Measurements from ENCODE around the gene ARPC3. TPM values are rescaled to one million over a fixed set of nuclear protein-coding genes. Genes with fewer than 3 reads are reported as not detected.

Gene ARPC3
- total and polyA plus RNA-seq, 10 of the 15 experiments (the other 5 are each of a cell fraction or from before 2014, with no cell fraction given), result 81.6 to 890 (median 564) TPM

DNA sequence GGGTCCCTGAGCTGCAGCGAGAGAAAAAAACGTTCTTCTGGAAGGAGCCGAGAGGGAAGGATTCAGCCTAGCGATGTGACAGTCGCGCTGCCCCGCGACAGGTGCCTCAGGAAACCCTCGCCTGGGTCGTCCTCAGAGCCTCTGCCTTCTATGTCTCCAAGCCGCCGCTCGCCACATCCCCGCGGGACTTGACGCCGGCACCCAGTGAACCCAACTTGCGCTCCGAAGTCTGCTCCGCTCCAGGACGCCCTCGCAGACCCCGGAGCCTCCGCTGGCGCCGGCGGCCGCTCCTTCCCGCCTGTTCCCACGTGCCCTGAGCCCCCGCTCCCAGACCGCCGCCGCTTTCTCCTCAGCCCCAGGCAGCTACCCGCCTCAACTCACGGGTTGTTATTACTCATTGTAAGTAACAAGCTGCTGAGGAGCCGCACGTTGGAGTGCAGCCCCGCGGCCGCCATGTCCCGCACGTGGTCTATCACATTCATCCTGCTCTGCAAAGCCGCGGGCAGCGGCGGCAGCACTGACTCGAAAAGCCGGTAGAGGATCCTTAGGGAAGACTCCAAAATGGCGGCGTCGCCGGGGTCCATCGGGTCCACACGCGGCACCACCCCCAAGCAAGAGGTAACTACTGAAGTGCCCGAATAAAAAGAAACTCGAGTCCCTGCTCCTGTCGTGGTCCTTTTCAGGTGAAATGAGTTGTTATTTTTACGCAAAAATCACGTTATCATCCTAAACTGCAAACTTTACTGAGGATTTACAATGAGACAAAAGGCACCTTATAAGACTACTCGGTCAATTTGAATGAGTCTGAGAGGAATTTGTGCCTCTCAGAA is 46.8 kb downstream of the ARPC3 start, which contains the start of gene ANAPC7 (continued):
- TF ChIP-seq IKZF1 (conservative IDR thresholded peaks at IDR 0.05) (peak; percentile 88), FOXM1 (IDR thresholded peaks at IDR 0.05; ENCODE audit: low read depth, low read length) (no peak), CBX5 (IDR thresholded peaks at IDR 0.05; ENCODE audit: low read depth) (no peak), SIN3A (IDR thresholded peaks at IDR 0.05; ENCODE audit: low read depth, low read length) (0 out of 2 replicates have a peak, but pooled peaks have one; percentile 42), CEBPB (IDR thresholded peaks at IDR 0.05; ENCODE audit: borderline replicate concordance in 1 of 2, low read depth in 2 of 2, low read length in 2 of 2) (no peak), ESRRA (IDR thresholded peaks at IDR 0.05; ENCODE audit: low read length) (no peak), RAD21 (IDR thresholded peaks at IDR 0.05; ENCODE audit: insufficient read depth, low read depth, low read length) (no peak), RB1 (IDR thresholded peaks at IDR 0.05; ENCODE audit: borderline replicate concordance) (no peak), ZSCAN29 (IDR thresholded peaks at IDR 0.05) (no peak), POU2F2 (IDR thresholded peaks at IDR 0.05; ENCODE audit: borderline replicate concordance, low read depth, low read length) (0 out of 3 replicates have a peak, but pooled peaks have one; percentile 27), MYB (IDR thresholded peaks at IDR 0.05; ENCODE audit: borderline replicate concordance, low read depth, low read length) (peak; percentile 95), STAT3 (IDR thresholded peaks at IDR 0.05; ENCODE audit: low read depth, low read length) (no peak), SREBF2 (IDR thresholded peaks at IDR 0.05; ENCODE audit: low read length) (no peak), RFX5 (IDR thresholded peaks at IDR 0.05; ENCODE audit: low read depth, low read length) (no peak), IKZF2 (IDR thresholded peaks at IDR 0.05) (peak; percentile 78 to 80; a peak in 3 of 4 replicates), MYC (IDR thresholded peaks at IDR 0.05; ENCODE audit: insufficient read depth, insufficient read length, insufficient replicate concordance, low read length, severe bottlenecking) (peak; percentile 79), ATF7 (IDR thresholded peaks at IDR 0.05; ENCODE audit: low read depth) (0 out of 2 replicates have a peak, but pooled peaks have one; percentile 31), SPI1 (IDR thresholded peaks at IDR 0.05; ENCODE audit: borderline replicate concordance, insufficient read depth, low read depth, low read length) (no peak)
- TF ChIP-seq, protein P1, sequence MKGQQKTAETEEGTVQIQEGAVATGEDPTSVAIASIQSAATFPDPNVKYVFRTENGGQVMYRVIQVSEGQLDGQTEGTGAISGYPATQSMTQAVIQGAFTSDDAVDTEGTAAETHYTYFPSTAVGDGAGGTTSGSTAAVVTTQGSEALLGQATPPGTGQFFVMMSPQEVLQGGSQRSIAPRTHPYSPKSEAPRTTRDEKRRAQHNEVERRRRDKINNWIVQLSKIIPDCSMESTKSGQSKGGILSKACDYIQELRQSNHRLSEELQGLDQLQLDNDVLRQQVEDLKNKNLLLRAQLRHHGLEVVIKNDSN (IDR thresholded peaks at IDR 0.05; ENCODE audit: borderline replicate concordance, extremely low read length, insufficient read depth, low read depth, low read length), result no peak
- TF ChIP-seq, protein P2, sequence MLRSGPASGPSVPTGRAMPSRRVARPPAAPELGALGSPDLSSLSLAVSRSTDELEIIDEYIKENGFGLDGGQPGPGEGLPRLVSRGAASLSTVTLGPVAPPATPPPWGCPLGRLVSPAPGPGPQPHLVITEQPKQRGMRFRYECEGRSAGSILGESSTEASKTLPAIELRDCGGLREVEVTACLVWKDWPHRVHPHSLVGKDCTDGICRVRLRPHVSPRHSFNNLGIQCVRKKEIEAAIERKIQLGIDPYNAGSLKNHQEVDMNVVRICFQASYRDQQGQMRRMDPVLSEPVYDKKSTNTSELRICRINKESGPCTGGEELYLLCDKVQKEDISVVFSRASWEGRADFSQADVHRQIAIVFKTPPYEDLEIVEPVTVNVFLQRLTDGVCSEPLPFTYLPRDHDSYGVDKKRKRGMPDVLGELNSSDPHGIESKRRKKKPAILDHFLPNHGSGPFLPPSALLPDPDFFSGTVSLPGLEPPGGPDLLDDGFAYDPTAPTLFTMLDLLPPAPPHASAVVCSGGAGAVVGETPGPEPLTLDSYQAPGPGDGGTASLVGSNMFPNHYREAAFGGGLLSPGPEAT (IDR thresholded peaks at IDR 0.05; ENCODE audit: low read depth), result peak; percentile 80
- TF ChIP-seq, protein P3, sequence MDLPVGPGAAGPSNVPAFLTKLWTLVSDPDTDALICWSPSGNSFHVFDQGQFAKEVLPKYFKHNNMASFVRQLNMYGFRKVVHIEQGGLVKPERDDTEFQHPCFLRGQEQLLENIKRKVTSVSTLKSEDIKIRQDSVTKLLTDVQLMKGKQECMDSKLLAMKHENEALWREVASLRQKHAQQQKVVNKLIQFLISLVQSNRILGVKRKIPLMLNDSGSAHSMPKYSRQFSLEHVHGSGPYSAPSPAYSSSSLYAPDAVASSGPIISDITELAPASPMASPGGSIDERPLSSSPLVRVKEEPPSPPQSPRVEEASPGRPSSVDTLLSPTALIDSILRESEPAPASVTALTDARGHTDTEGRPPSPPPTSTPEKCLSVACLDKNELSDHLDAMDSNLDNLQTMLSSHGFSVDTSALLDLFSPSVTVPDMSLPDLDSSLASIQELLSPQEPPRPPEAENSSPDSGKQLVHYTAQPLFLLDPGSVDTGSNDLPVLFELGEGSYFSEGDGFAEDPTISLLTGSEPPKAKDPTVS (IDR thresholded peaks at IDR 0.05; ENCODE audit: low read depth, low read length), result no peak
- TF ChIP-seq, protein P4, sequence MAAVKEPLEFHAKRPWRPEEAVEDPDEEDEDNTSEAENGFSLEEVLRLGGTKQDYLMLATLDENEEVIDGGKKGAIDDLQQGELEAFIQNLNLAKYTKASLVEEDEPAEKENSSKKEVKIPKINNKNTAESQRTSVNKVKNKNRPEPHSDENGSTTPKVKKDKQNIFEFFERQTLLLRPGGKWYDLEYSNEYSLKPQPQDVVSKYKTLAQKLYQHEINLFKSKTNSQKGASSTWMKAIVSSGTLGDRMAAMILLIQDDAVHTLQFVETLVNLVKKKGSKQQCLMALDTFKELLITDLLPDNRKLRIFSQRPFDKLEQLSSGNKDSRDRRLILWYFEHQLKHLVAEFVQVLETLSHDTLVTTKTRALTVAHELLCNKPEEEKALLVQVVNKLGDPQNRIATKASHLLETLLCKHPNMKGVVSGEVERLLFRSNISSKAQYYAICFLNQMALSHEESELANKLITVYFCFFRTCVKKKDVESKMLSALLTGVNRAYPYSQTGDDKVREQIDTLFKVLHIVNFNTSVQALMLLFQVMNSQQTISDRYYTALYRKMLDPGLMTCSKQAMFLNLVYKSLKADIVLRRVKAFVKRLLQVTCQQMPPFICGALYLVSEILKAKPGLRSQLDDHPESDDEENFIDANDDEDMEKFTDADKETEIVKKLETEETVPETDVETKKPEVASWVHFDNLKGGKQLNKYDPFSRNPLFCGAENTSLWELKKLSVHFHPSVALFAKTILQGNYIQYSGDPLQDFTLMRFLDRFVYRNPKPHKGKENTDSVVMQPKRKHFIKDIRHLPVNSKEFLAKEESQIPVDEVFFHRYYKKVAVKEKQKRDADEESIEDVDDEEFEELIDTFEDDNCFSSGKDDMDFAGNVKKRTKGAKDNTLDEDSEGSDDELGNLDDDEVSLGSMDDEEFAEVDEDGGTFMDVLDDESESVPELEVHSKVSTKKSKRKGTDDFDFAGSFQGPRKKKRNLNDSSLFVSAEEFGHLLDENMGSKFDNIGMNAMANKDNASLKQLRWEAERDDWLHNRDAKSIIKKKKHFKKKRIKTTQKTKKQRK (IDR thresholded peaks at IDR 0.05; ENCODE audit: low read depth, low read length), result 0 out of 2 replicates have a peak, but pooled peaks have one; percentile 16

Measured in GM12878 (cell line).